Urinary bladder (tissue), 4 donors: ENCODE measurements around the gene ANKRD44. TPM values are rescaled to one million over a fixed set of nuclear protein-coding genes. Genes with fewer than 3 reads are reported as not detected.
"Not testable (repeated sequence)": the region's sequence is repeated elsewhere in the genome, so short reads cannot be mapped to it uniquely, and the experiment has no call there.

Source experiments
- DNase-seq: peaks from one replicate; pipeline ENCODE4 v3.0.0-alpha.2; 2015; ENCODE audit errors: extremely low spot score
- H3K27ac ChIP-seq: one replicate; pipeline ENCODE4 v1.5.1; 2013; ENCODE audit warnings: low read depth, mild to moderate bottlenecking, moderate library complexity
- H3K36me3 ChIP-seq: one replicate; pipeline ENCODE4 v1.6.1; 2013; ENCODE audit warnings: mild to moderate bottlenecking, moderate library complexity; ENCODE audit not compliant: insufficient read depth
- H3K4me1 ChIP-seq: one replicate; pipeline ENCODE4 v1.6.1; 2013; ENCODE audit warnings: mild to moderate bottlenecking, moderate library complexity; ENCODE audit not compliant: insufficient read depth
- H3K4me3 ChIP-seq: one replicate; pipeline ENCODE4 v1.5.1; 2013; ENCODE audit warnings: low read depth, low read length
- WGBS: extraction: QIAGEN DNeasy Blood & Tissue Kit; methylation state at CpG from one replicate; pipeline ENCODE4 v1.1.7; 2013; 5-methylcytosine and 5-hydroxymethylcytosine counted together
- polyA plus RNA-seq: library from polyadenylated mRNA; stranded (reverse); fragments of 200-250 nt; gene quantifications from one replicate; pipeline ENCODE4 v1.2.3, GENCODE V29; 2013
- total RNA-seq: library from RNA; depleted of rRNA; stranded (reverse); fragments of >200 nt; gene quantifications from one replicate; pipeline ENCODE4 v1.2.3, GENCODE V29; 2014
- donor health status: healthy with polysubstance abuse.
- donor health status: healthy.

ANKRD44 gene
- total and polyA plus RNA-seq, 2 donors: 17.5 to 39.4 TPM

- H3K4me3 ChIP-seq, H3K27ac ChIP-seq, H3K4me1 ChIP-seq, DNase-seq, H3K36me3 ChIP-seq: not testable (repeated sequence)
- 96% methylated on average over 2 of the region's 2 CpGs for WGBS
These were observed 289.7 kb downstream of the ANKRD44 start for GRCh38 chr2:197020921-197021320.

DNA sequence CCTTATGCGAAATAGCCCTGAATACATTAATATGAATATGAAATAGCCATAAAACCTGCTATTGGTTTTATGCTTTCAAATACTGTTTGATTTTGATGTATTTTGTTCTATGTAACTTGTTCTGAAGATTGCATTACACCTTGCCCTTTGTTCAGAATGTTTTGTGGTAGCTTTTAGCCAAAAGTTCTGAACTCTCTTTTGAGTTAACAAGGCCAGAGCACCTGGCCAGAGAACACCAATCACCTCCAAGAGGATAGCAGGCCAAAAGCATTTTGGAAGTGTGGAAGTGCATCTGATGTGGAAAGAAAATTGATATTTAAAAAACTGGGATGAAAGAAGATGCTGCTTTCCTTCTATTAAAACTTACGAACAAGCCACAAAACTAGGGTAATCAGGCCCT, 297.5 kb downstream of the ANKRD44 start:
- no peak for DNase-seq
- Histone ChIP-seq H3K4me3 (no peak overlapping the region), H3K4me1 (no peaks in the 10 kb centered on the region), H3K27ac (no peak overlapping the region), H3K36me3 (no peaks in the 10 kb centered on the region)
- 98% methylated on average over 2 of the region's 2 CpGs for WGBS

DNA sequence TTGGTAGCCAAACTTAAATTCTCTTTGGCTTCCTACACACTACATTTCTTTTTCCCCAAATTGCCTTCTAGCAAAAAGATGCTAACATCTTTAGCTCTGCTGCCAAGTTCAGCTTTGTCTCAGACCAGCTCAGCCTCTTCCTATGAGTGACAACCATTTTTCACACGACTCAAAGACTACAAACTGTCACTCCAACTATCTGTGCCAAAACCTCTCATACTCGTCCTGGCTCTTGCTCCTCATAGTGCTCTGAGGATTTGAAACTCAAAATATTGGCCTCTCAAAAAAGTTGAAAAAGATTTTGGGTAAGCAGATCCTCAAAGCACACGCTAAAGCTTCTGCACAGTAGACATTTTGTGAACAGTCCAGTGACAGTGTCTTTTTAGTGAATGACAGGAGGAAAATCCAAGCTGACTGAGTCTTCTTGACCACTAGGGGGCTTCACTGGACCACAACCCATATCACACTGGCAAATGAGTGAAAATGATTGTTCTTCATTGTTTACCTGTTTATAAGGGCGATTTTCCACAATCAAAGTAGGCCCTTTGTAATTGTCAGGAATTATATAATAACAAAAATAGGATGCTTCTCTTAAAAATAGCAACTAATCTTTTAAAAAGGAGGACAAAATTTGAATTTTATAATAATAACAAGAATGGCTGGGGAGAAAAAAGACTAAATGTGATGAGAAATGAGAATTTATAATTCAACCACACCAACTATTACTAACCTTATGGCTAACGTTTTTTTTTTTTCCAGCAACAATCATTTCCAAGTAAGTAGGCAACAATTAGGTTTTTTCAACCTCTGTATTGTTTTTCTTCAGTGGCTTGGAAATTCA, 298.6 kb downstream of the ANKRD44 start:
- WGBS: 40% methylated on average over 5 of the region's 5 CpGs

DNA sequence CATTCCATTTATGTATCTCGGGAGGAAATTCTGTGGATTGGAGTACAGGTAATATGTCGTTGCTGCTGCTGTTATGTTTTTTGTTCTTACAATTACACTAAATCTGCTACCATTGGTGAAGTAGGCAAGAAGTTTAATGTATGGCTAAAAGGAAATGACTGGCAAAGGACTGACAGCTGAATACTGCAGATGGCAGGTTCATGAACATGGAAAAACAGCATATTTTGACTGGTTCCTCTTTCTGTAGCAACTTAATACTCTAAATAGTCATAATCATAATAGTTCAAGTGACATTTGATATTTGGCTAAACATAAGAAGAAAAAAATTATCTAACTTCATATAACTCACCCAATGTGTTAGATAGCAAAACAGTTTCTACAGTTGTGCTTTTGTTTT, 299.6 kb downstream of the ANKRD44 start:
- 80% methylated on average over 2 of the region's 2 CpGs for WGBS
- H3K36me3 ChIP-seq: no peaks in the 10 kb centered on the region
- DNase-seq: no peak
- H3K27ac ChIP-seq: no peak overlapping the region
- no peak overlapping the region for H3K4me3 ChIP-seq
- H3K4me1 ChIP-seq: no peaks in the 10 kb centered on the region

More for the DNA sequence above, 298.6 kb downstream of the ANKRD44 start:
- H3K27ac ChIP-seq: no peak overlapping the region
- H3K4me1 ChIP-seq: no peaks in the 10 kb centered on the region
- no peak overlapping the region for H3K4me3 ChIP-seq
- no peaks in the 10 kb centered on the region for H3K36me3 ChIP-seq
- DNase-seq: no peak

DNA sequence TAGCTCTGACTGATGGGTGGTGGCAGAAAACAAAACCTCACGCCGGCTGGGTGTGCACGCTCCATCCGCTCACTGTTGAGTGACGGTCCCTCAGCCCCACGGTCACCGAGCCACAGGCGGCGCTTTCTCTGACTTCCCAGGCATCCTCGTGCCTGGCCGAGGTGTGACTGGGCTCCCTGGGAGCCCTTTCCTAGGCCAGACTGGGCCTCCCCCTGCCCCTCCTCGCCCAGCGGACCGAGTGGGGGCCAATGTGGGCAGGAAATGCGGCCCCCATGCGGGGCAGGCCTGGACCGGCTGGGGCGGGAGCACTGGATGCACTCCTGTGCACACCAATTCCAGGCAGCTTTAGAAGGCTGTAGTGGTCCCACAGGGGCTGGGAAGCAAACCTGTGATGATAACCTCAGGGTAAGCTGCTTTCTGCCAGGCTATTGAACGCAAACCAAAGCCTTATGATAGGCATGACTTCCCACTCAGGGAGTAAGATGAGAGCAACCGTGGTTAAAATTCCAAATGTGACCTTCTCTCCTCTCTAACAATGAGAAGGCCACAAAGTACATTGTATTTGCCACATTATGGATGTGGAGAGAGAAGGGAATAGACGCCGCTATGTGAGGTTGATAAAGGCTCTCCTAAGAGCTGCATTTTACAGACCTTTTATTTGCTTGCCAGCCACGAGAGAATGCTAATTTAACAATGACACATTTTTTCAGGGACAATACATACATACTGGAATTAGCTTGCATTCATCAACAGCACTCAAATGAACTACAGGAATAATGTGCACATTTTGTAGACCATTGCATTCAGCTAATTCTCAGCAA, 300.2 kb downstream of the ANKRD44 start:
- Histone ChIP-seq H3K4me1 (no peaks in the 10 kb centered on the region), H3K36me3 (no peaks in the 10 kb centered on the region), H3K4me3 (no peak overlapping the region), H3K27ac (no peak overlapping the region)
- no peak for DNase-seq
- WGBS: 84% methylated on average over 23 of the region's 23 CpGs

GRCh38 chr2:197008741-197009341, 301.7 kb downstream of the ANKRD44 start:
- 93% methylated on average over 13 of the region's 13 CpGs for WGBS
- not testable (repeated sequence) for H3K36me3 ChIP-seq, H3K27ac ChIP-seq, H3K4me1 ChIP-seq, DNase-seq, H3K4me3 ChIP-seq

GRCh38 chr2:197007716-197008628, 302.6 kb downstream of the ANKRD44 start:
- no peak overlapping the region for H3K27ac ChIP-seq
- H3K4me1 ChIP-seq: no peaks in the 10 kb centered on the region
- no peak for DNase-seq
- H3K4me3 ChIP-seq: no peak overlapping the region
- 69% methylated on average over 4 of the region's 4 CpGs for WGBS
- no peaks in the 10 kb centered on the region for H3K36me3 ChIP-seq

DNA sequence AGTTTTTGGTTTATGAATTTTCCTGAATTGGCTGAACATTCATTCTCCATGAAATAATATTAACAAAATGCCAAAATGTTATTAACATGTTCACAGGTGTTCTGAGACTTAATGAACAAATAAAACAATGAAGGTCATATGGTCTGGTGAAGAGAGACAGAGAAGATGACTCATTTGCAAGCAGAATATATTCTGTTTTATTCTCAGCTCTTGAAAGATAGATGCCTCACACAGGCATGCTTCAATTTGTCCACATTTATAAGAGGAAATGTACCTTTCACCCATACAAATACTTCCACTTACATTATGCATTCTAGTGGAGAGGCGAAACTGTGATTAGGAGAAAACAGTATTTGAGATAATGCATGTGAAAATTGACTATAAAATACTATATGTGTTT, 308.7 kb downstream of the ANKRD44 start:
- 91% methylated on average over 1 of the region's 1 CpG for WGBS
- no peaks in the 10 kb centered on the region for H3K4me1 ChIP-seq
- H3K36me3 ChIP-seq: no peaks in the 10 kb centered on the region
- H3K27ac ChIP-seq: no peak overlapping the region
- no peak for DNase-seq
- H3K4me3 ChIP-seq: no peak overlapping the region

DNA sequence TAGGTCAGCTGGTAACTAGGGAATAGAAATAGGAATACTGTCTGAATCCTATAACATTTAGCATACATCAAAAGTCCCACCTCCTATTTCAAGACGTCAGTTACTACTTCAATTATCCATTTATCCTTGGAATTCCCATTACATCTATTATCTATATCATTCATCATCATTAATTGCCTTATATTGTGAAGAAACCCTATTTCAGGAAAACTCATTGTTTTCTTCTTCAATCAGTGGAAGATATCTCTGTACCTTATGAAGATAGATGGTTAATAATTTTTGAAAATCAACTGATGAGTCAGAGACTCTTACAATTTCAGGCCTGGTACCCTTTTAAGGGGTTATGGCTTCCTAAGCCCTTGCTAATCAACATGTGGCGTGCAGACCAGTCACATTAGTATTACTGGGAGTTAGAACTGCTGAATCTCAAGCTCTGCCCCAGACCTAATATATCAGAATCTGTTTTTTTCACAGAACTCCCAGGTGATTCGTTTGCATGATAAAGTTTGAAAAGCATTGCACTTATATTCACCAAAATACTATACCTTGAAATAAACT, 314.7 kb downstream of the ANKRD44 start:
- H3K4me3 ChIP-seq: no peak overlapping the region
- 90% methylated on average over 3 of the region's 3 CpGs for WGBS
- no peaks in the 10 kb centered on the region for H3K36me3 ChIP-seq
- H3K4me1 ChIP-seq: no peaks in the 10 kb centered on the region
- no peak for DNase-seq
- H3K27ac ChIP-seq: no peak overlapping the region

DNA sequence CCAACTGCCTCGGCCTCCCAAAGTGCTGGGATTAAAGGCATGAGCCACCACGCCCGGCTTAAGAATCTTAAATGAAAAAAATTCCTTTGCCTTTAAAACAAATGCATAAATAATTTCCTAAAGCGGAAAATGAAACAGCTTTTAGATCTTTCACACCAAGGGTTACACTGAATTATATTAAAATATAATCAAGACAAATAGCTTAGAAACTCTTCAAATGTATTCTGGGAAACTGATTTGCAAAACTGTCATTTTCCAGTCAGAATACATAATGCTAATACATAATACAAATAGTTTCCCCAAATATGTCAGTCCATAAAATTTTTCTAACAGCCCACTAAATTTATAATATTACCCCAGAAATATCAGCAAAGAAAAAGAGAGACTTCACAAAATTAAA, 315.8 kb downstream of the ANKRD44 start:
- no peak overlapping the region for H3K27ac ChIP-seq
- H3K36me3 ChIP-seq: no peaks in the 10 kb centered on the region
- DNase-seq: no peak
- 80% methylated on average over 4 of the region's 4 CpGs for WGBS
- no peak overlapping the region for H3K4me3 ChIP-seq
- no peaks in the 10 kb centered on the region for H3K4me1 ChIP-seq

DNA sequence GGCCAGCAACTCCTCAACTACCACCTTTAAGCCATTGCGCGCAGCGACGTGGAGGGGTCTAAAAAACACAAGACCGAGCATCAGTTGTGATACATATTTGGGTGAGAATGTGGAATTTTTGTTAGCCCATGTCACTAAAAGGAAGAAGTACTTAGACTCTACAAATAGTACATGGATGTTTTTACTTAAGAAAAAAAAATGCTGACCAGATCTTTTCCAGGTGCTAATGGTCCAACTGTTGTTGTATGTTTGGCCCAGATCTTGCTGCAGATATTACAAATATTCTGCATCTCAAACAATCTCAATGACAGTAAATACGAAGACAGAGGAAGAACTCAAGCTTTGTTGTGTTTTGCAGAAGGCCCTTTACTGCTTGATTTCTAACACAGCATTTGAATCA, 317.0 kb downstream of the ANKRD44 start:
- H3K4me3 ChIP-seq: no peak overlapping the region
- WGBS: 94% methylated on average over 6 of the region's 6 CpGs
- DNase-seq: no peak
- H3K4me1 ChIP-seq: no peaks in the 10 kb centered on the region
- no peaks in the 10 kb centered on the region for H3K36me3 ChIP-seq
- H3K27ac ChIP-seq: no peak overlapping the region

DNA sequence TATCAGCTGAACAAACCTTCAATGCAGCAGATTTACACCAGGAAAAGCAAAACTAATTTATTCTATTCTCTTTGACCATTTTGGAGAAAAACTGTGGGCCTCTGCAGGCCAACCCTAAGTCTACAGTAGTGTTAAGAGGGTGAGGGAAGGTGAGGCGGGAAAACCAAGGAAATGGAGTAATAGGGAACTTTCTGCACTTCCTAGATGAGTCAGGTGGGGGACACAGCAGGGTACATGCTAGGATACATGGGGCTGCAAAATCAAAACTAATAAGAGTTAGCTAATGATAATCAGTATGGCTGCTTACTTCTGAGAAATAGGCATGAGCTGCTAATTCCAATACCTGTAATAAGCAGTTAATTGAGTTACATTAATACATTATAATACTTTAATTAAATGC, 318.1 kb downstream of the ANKRD44 start:
- Histone ChIP-seq H3K36me3 (no peaks in the 10 kb centered on the region), H3K4me3 (no peak overlapping the region), H3K4me1 (no peaks in the 10 kb centered on the region), H3K27ac (no peak overlapping the region)
- no peak for DNase-seq
- 94% methylated on average over 1 of the region's 1 CpG for WGBS
